ENCODE data around the gene GHR.

GRCh38 chr5:42720251-42720650, 297.0 kb downstream of the GHR start:
- no peak for TF ChIP-seq CTCF (IDR thresholded peaks at IDR 0.05)
- TF ChIP-seq POLR2A (IDR thresholded peaks at IDR 0.05) = no peak
- no peak for TF ChIP-seq POLR2AphosphoS5 (IDR thresholded peaks at IDR 0.05)
- no peak for TF ChIP-seq EP300 (IDR thresholded peaks at IDR 0.05)

Data from stomach (tissue), 4 donors.